Measurements from ENCODE around the gene UST.

DNA sequence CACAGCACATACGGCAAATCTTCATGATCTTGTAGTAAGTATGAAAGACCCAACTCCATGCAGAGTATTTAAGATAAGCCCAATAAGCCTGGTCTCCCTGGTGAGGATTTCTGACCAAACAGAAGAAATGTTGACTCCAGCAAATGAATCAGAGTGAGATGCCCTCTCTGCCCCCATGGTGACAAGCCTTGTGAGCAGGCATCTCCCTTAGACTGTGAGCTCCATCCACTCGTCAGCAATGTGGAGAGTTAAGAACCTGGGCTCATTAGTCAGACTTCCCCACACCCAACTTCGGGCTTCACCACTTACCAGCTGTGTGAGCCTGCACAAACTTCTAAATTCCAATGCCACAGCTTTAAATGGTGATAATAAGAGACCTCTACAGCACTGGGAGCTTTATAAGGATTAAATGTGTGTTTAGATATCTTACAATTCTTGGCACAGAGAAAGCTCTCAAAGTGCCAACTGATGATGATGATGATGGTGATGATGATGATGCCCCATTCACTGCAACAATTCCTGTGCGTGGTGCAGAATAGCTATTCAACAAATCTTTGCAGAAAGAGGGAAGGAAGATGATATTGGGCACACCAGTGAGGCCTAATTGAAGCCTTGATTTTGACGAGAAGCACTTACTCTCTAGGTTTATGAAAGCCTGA, 317.3 kb downstream of the UST start:
- TF ChIP-seq, protein P1, sequence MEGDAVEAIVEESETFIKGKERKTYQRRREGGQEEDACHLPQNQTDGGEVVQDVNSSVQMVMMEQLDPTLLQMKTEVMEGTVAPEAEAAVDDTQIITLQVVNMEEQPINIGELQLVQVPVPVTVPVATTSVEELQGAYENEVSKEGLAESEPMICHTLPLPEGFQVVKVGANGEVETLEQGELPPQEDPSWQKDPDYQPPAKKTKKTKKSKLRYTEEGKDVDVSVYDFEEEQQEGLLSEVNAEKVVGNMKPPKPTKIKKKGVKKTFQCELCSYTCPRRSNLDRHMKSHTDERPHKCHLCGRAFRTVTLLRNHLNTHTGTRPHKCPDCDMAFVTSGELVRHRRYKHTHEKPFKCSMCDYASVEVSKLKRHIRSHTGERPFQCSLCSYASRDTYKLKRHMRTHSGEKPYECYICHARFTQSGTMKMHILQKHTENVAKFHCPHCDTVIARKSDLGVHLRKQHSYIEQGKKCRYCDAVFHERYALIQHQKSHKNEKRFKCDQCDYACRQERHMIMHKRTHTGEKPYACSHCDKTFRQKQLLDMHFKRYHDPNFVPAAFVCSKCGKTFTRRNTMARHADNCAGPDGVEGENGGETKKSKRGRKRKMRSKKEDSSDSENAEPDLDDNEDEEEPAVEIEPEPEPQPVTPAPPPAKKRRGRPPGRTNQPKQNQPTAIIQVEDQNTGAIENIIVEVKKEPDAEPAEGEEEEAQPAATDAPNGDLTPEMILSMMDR (conservative IDR thresholded peaks at IDR 0.05 in 1 of 2, IDR thresholded peaks at IDR 0.05 in 1 of 2; ENCODE audit: extremely low read depth in 1 of 2, insufficient read depth in 1 of 2, low read depth in 1 of 2, low read length in 2 of 2) = no peak
- no peak for TF ChIP-seq EZH2 (IDR thresholded peaks at IDR 0.05; ENCODE audit: borderline replicate concordance, low read length)

Data from mammary epithelial cell (primary cell).